IMR-90 (cell line): Measurements from ENCODE around the gene SLC46A2. TPM values are rescaled to one million over a fixed set of nuclear protein-coding genes. Genes with fewer than 3 reads are reported as not detected.

Experiments
- ATAC-seq: fragments of 200-7000 bp; cut with Tn5 transposase; 2 replicates; pipeline ENCODE4 v1.9.1; 2020; ENCODE audit warnings: low read depth, mild to moderate bottlenecking, moderate library complexity
- BruUV-seq: library from RNA; stranded (reverse); fragments of 400-500 nt; replicated peaks from 2 replicates; lab custom pipeline; 2021; lab: Mats Ljungman, UMichigan
- CTCF ChIA-PET: fragments of 300-600 bp; formaldehyde crosslinking; extraction: SDS; loops from one replicate; lab custom pipeline; 2021; ENCODE audit warnings: antibody characterized with exemption; lab: Yijun Ruan, JAX
- POLR2A ChIA-PET: fragments of 300-600 bp; sonication (Branson Sonifier 250); formaldehyde crosslinking; loops from one replicate; lab custom pipeline; 2022; ENCODE audit warnings: antibody characterized with exemption; ENCODE audit not compliant: unreplicated experiment; lab: Charles Lee
- DNase-seq: peaks from one replicate; pipeline ENCODE4 v3.0.0; 2013
- H2AFZ ChIP-seq: replicated peaks from 2 replicates; pipeline ENCODE3; 2013; ENCODE audit warnings: low read length, mild to moderate bottlenecking; ENCODE audit not compliant: poor library complexity
- H2AK5ac ChIP-seq: 2 replicates; pipeline ENCODE4 v1.6.1; 2013; ENCODE audit warnings: low read depth, low read length, inconsistent platforms
- H2AK9ac ChIP-seq: replicated peaks from 2 replicates; pipeline ENCODE3; 2013; ENCODE audit warnings: mild to moderate bottlenecking, low read depth, low read length, moderate library complexity; ENCODE audit not compliant: poor library complexity
- H2BK120ac ChIP-seq: 2 replicates; pipeline ENCODE4 v1.6.1; 2013; ENCODE audit warnings: low read depth, low read length, inconsistent platforms
- H2BK15ac ChIP-seq: 3 replicates; pipeline ENCODE4 v1.6.1; 2013; ENCODE audit warnings: low read depth, low read length, inconsistent platforms
- H2BK20ac ChIP-seq: 2 replicates; pipeline ENCODE4 v1.6.1; 2013; ENCODE audit warnings: low read depth, mild to moderate bottlenecking, inconsistent platforms, low read length, moderate library complexity
- H2BK5ac ChIP-seq: 2 replicates; pipeline ENCODE4 v1.6.1; 2013; ENCODE audit warnings: mild to moderate bottlenecking, low read depth, low read length, inconsistent platforms; ENCODE audit not compliant: poor library complexity, severe bottlenecking
- H3K14ac ChIP-seq: replicated peaks from 2 replicates; pipeline ENCODE4 v1.6.1; 2013; ENCODE audit warnings: low read depth, low read length, inconsistent platforms
- H3K18ac ChIP-seq: 2 replicates; pipeline ENCODE4 v1.6.1; 2013; ENCODE audit warnings: low read depth, low read length, control low read depth
- H3K23ac ChIP-seq: 2 replicates; pipeline ENCODE4 v1.6.1; 2013; ENCODE audit warnings: low read depth, low read length, inconsistent platforms
- H3K27ac ChIP-seq: 2 replicates; pipeline ENCODE4 v1.5.1; 2013; ENCODE audit warnings: mild to moderate bottlenecking, control low read depth, low read length; ENCODE audit not compliant: insufficient read depth
- H3K27me3 ChIP-seq: 2 replicates; pipeline ENCODE4 v1.6.1; 2013; ENCODE audit warnings: low read length; ENCODE audit not compliant: control insufficient read depth, insufficient read depth
- H3K36me3 ChIP-seq: 2 replicates; pipeline ENCODE4 v1.6.1; 2013; ENCODE audit warnings: low read length, mixed read lengths; ENCODE audit not compliant: control insufficient read depth, insufficient read depth
- H3K4ac ChIP-seq: 2 replicates; pipeline ENCODE4 v1.6.1; 2013; ENCODE audit warnings: low read depth, low read length, inconsistent platforms
- H3K4me1 ChIP-seq: 2 replicates; pipeline ENCODE4 v1.6.1; 2013; ENCODE audit warnings: low read length, mixed read lengths; ENCODE audit not compliant: control insufficient read depth, insufficient read depth
- H3K4me2 ChIP-seq: 2 replicates; pipeline ENCODE4 v1.6.1; 2013; ENCODE audit warnings: low read depth, mild to moderate bottlenecking, control low read depth, low read length, moderate library complexity
- H3K4me3 ChIP-seq: 2 replicates; pipeline ENCODE4 v1.5.1; 2013; ENCODE audit warnings: low read depth, mild to moderate bottlenecking, control low read depth, low read length, moderate library complexity; ENCODE audit not compliant: insufficient read depth
- H3K56ac ChIP-seq: 2 replicates; pipeline ENCODE4 v1.6.1; 2013; ENCODE audit warnings: low read length, inconsistent platforms; ENCODE audit not compliant: insufficient read depth; ENCODE audit errors: extremely low read depth
- H3K79me1 ChIP-seq, 2 experiments: 2 replicates each; pipeline ENCODE4 v1.6.1; 2013; ENCODE audit warnings: low read length in 2 of 2, inconsistent platforms in 1 of 2, low read depth in 1 of 2
- H3K9ac ChIP-seq: 2 replicates; pipeline ENCODE4 v1.6.1; 2013; ENCODE audit warnings: low read depth, low read length, control low read depth
- H3K9me1 ChIP-seq: 2 replicates; pipeline ENCODE4 v1.6.1; 2013; ENCODE audit warnings: low read length, inconsistent platforms; ENCODE audit not compliant: insufficient read depth
- H3K9me3 ChIP-seq: 2 replicates; pipeline ENCODE4 v1.6.1; 2013; ENCODE audit warnings: low read length; ENCODE audit not compliant: control insufficient read depth, insufficient read depth
- H4K20me1 ChIP-seq: 2 replicates; pipeline ENCODE4 v1.6.1; 2013; ENCODE audit warnings: low read length, inconsistent platforms; ENCODE audit not compliant: insufficient read depth
- H4K5ac ChIP-seq: 2 replicates; pipeline ENCODE4 v1.6.1; 2013; ENCODE audit warnings: mild to moderate bottlenecking, low read depth, low read length, control low read depth
- H4K8ac ChIP-seq, 2 experiments: 2 replicates each; pipeline ENCODE4 v1.6.1; 2013; ENCODE audit warnings: low read depth in 2 of 2, low read length in 2 of 2, control low read depth in 1 of 2, inconsistent platforms in 1 of 2
- H4K91ac ChIP-seq: 2 replicates; pipeline ENCODE4 v1.6.1; 2013; ENCODE audit warnings: low read depth, low read length, inconsistent platforms; ENCODE audit not compliant: insufficient read depth
- BHLHE40 ChIP-seq: fragments of 150-350 bp; IDR thresholded peaks from 2 replicates; pipeline ENCODE4 v1.6.1; 2016; ENCODE audit warnings: mild to moderate bottlenecking, low read depth, low read length
- CEBPB ChIP-seq: IDR thresholded peaks from 2 replicates; pipeline ENCODE4 v1.6.1; 2012; ENCODE audit warnings: low read depth, low read length, improper control_type of control experiment
- FOS ChIP-seq: fragments of 150-350 bp; IDR thresholded peaks from 2 replicates; pipeline ENCODE4 v1.6.1; 2016; ENCODE audit warnings: low read depth, low read length
- MAFK ChIP-seq: IDR thresholded peaks from 2 replicates; pipeline ENCODE4 v1.6.1; 2012; ENCODE audit warnings: low read depth, low read length, improper control_type of control experiment
- MAZ ChIP-seq: IDR thresholded peaks from 2 replicates; pipeline ENCODE4 v1.6.1; 2012; ENCODE audit warnings: low read depth, mild to moderate bottlenecking, low read length, improper control_type of control experiment, moderate library complexity, borderline replicate concordance
- MXI1 ChIP-seq: IDR thresholded peaks from 2 replicates; pipeline ENCODE4 v1.6.1; 2012; ENCODE audit warnings: low read depth, mild to moderate bottlenecking, low read length, moderate library complexity, borderline replicate concordance
- NFE2L2 ChIP-seq: fragments of 150-350 bp; IDR thresholded peaks from 2 replicates; pipeline ENCODE4 v1.6.1; 2016; ENCODE audit warnings: low read depth, mild to moderate bottlenecking, low read length
- RAD21 ChIP-seq: IDR thresholded peaks from 2 replicates; pipeline ENCODE4 v1.6.1; 2012; ENCODE audit warnings: low read length, improper control_type of control experiment
- RCOR1 ChIP-seq: IDR thresholded peaks from 2 replicates; pipeline ENCODE4 v1.6.1; 2012; ENCODE audit warnings: mild to moderate bottlenecking, low read length, improper control_type of control experiment; ENCODE audit not compliant: insufficient replicate concordance
- RFX5 ChIP-seq: IDR thresholded peaks from 2 replicates; pipeline ENCODE4 v1.8.0; 2012; ENCODE audit warnings: low read depth, mild to moderate bottlenecking, low read length, moderate library complexity
- SMC3 ChIP-seq: fragments of 150-350 bp; IDR thresholded peaks from 2 replicates; pipeline ENCODE4 v1.6.1; 2016; ENCODE audit warnings: low read depth, mild to moderate bottlenecking, antibody characterized with exemption, low read length, moderate library complexity
- USF2 ChIP-seq: fragments of 150-350 bp; IDR thresholded peaks from 2 replicates; pipeline ENCODE4 v1.6.1; 2017; ENCODE audit warnings: mild to moderate bottlenecking, antibody characterized with exemption, low read length, low read depth
- WGBS, 2 experiments: methylation state at CpG; one replicate each; pipeline versions ENCODE4 v1.1.5 to v1.1.7; 2013; ENCODE audit warnings: missing lambda C conversion rate in 2 of 2; ENCODE audit not compliant: insufficient read length in 1 of 2; ENCODE audit errors: extremely low coverage in 2 of 2; 5-methylcytosine and 5-hydroxymethylcytosine counted together
- dilution Hi-C: fragments of 300-500 bp; cut with HindIII; formaldehyde crosslinking; loops from one replicate; pipeline ENCODE4 v1.14.3; 2018; ENCODE audit warnings: low sequenced_read_pairs; ENCODE audit not compliant: unreplicated experiment
- in situ Hi-C: fragments of 300-500 bp; cut with MboI; formaldehyde crosslinking; loops from 3 replicates; pipeline ENCODE4 v1.14.3; 2019; ENCODE audit warnings: low sequenced_read_pairs, inconsistent platforms, mixed read lengths
- intact Hi-C: fragments of 100-400 bp; cut with micrococcal nuclease; formaldehyde crosslinking; loops from 2 replicates; pipeline ENCODE4 v1.10.0; 2022
- polyA plus RNA-seq, 3 experiments: library from polyadenylated mRNA; depleted of rRNA; stranded (reverse); fragments of >200 nt; gene quantifications; 2 replicates each; pipeline ENCODE4 v1.2.3, GENCODE V29; 2012; ENCODE audit warnings: low replicate concordance in 1 of 3
- total RNA-seq: library from RNA; depleted of rRNA; stranded (reverse); fragments of >200 nt; gene quantifications from 2 replicates; pipeline ENCODE4 v1.2.3, GENCODE V29; 2012
- TF ChIP-seq, protein P1 (sequence below): conservative IDR thresholded peaks from 2 replicates; pipeline ENCODE4 v1.5.1; 2012; ENCODE audit warnings: mild to moderate bottlenecking, low read depth, low read length, improper control_type of control experiment
- TF ChIP-seq, protein P2 (sequence below): fragments of 150-350 bp; IDR thresholded peaks from 2 replicates; pipeline ENCODE4 v1.6.1; 2016; ENCODE audit warnings: low read depth, mild to moderate bottlenecking, low read length, moderate library complexity, borderline replicate concordance

The SLC46A2 gene
- total and polyA plus RNA-seq, 2 of the 4 experiments (the other 2 are of a cell fraction), result not detected

GRCh38 chr9:112841261-112841660 lies 49.4 kb downstream of the SLC46A2 start:
- Histone ChIP-seq H3K27ac (no peak overlapping the region), H3K23ac (no peak overlapping the region), H2BK15ac (no peak overlapping the region), H4K91ac (no peak overlapping the region), H3K9me1 (0 out of 2 replicates have a peak, but pooled peaks cover under 1% of the 10 kb centered on the region), H2BK20ac (no peak overlapping the region), H3K9me3 (no peaks in the 10 kb centered on the region), H3K27me3 (no peaks in the 10 kb centered on the region), H4K8ac (no peak overlapping the region), H3K4me2 (no peak overlapping the region), H3K14ac (no peak overlapping the region), H2AK5ac (no peak overlapping the region), H3K36me3 (peaks cover 17% of the 10 kb centered on the region), H3K4ac (no peak overlapping the region), H4K5ac (no peak overlapping the region), H2BK5ac (no peak overlapping the region), H3K56ac (no peak overlapping the region), H2BK120ac (no peak overlapping the region), H2AFZ (no peak overlapping the region), H3K79me1 (no peaks in the 10 kb centered on the region), H3K9ac (no peak overlapping the region), H3K18ac (no peak overlapping the region), H2AK9ac (no peak overlapping the region), H4K20me1 (no peaks in the 10 kb centered on the region; the same call in 1 of the 2 replicates), H3K4me3 (no peak overlapping the region), H3K4me1 (no peaks in the 10 kb centered on the region)
- BruUV-seq, result no TSS peak
- intact Hi-C loops (loop anchor here (10.0 kb wide), 1 partner anchor 134 kb away; no protein-coding TSS in a partner anchor), dilution Hi-C loops (no loop called here), in situ Hi-C loops (no loop called here)
- CTCF ChIA-PET, result no interaction called here
- POLR2A ChIA-PET, result no interaction called here
- TF ChIP-seq RFX5 (no peak), SMC3 (no peak), USF2 (no peak), FOS (no peak), MXI1 (no peak), MAZ (no peak), CEBPB (no peak), NFE2L2 (no peak), RCOR1 (no peak), MAFK (no peak), BHLHE40 (no peak), RAD21 (no peak)
- TF ChIP-seq, protein P1, sequence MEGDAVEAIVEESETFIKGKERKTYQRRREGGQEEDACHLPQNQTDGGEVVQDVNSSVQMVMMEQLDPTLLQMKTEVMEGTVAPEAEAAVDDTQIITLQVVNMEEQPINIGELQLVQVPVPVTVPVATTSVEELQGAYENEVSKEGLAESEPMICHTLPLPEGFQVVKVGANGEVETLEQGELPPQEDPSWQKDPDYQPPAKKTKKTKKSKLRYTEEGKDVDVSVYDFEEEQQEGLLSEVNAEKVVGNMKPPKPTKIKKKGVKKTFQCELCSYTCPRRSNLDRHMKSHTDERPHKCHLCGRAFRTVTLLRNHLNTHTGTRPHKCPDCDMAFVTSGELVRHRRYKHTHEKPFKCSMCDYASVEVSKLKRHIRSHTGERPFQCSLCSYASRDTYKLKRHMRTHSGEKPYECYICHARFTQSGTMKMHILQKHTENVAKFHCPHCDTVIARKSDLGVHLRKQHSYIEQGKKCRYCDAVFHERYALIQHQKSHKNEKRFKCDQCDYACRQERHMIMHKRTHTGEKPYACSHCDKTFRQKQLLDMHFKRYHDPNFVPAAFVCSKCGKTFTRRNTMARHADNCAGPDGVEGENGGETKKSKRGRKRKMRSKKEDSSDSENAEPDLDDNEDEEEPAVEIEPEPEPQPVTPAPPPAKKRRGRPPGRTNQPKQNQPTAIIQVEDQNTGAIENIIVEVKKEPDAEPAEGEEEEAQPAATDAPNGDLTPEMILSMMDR, result no peak
- TF ChIP-seq, protein P2, sequence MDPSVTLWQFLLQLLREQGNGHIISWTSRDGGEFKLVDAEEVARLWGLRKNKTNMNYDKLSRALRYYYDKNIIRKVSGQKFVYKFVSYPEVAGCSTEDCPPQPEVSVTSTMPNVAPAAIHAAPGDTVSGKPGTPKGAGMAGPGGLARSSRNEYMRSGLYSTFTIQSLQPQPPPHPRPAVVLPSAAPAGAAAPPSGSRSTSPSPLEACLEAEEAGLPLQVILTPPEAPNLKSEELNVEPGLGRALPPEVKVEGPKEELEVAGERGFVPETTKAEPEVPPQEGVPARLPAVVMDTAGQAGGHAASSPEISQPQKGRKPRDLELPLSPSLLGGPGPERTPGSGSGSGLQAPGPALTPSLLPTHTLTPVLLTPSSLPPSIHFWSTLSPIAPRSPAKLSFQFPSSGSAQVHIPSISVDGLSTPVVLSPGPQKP, result no peak
- WGBS, 2 experiments, result no CpG with 5 or more reads among the region's 3 CpGs
- DNase-seq (no peak), ATAC-seq (no peak)
